HCT116 (cell line): ENCODE measurements around the gene LRP2. TPM values are rescaled to one million over a fixed set of nuclear protein-coding genes. Genes with fewer than 3 reads are reported as not detected.

Experiments used
- ATAC-seq: fragments of 200-7000 bp; cut with Tn5 transposase; 2 replicates; pipeline ENCODE4 v1.9.1; 2020; ENCODE audit warnings: mild to moderate bottlenecking, moderate library complexity
- BruUV-seq: library from RNA; stranded (reverse); fragments of 400-500 nt; replicated peaks from 2 replicates; lab custom pipeline; 2021; lab: Mats Ljungman, UMichigan
- CTCF ChIA-PET: fragments of 300-600 bp; sonication (Branson Sonifier 250); formaldehyde crosslinking; loops from one replicate; lab custom pipeline; 2021; ENCODE audit warnings: antibody characterized with exemption; lab: Charles Lee
- POLR2A ChIA-PET: fragments of 300-600, 350-600 bp; sonication (Branson Sonifier 250); formaldehyde crosslinking; loops from one replicate; lab custom pipeline; 2021; ENCODE audit warnings: antibody characterized with exemption; lab: Charles Lee
- RAD21 ChIA-PET, 2 experiments: fragments of 300-600 bp; sonication (Branson Sonifier 250); formaldehyde crosslinking; loops; one replicate each; lab custom pipeline; 2023; ENCODE audit warnings: low total read pairs in 2 of 2; ENCODE audit not compliant: uncharacterized antibody in 2 of 2, unreplicated experiment in 2 of 2, low non-redundant PET in 1 of 2; lab: Charles Lee
- DNase-seq: peaks from one replicate; pipeline ENCODE4 v3.0.0-alpha.2; 2010; ENCODE audit warnings: low read depth, low spot score
- H2AFZ ChIP-seq: fragments of 200-600 bp; shearing (Covaris generic), sonication (generic); 2 replicates; pipeline ENCODE4 v1.6.1; 2017; ENCODE audit warnings: low read depth, mixed run types, mixed read lengths, antibody characterized with exemption, low read length; ENCODE audit not compliant: poor library complexity, severe bottlenecking
- H3K27ac ChIP-seq: 2 replicates; pipeline ENCODE4 v1.5.1; 2012; ENCODE audit warnings: low read depth, low read length
- H3K27me3 ChIP-seq: fragments of 200-600 bp; sonication (generic); 2 replicates; pipeline ENCODE4 v1.6.1; 2016; ENCODE audit warnings: mixed run types, low read length, mixed read lengths; ENCODE audit not compliant: insufficient read depth
- H3K36me3 ChIP-seq, 2 experiments: fragments of 200-500 bp in 1 of 2; fragments of 200-600 bp in 1 of 2; sonication (Bioruptor generic) in 1 of 2; sonication (generic) in 1 of 2; 2 replicates each; pipeline versions ENCODE4 v1.5.1 to v1.6.1; 2014 to 2016; ENCODE audit warnings: low read length in 2 of 2, inconsistent platforms in 1 of 2, mixed read lengths in 1 of 2, mixed run types in 1 of 2; ENCODE audit not compliant: insufficient read depth in 2 of 2, control insufficient read depth in 1 of 2
- H3K4me1 ChIP-seq, 2 experiments: fragments of 200-600 bp in 1 of 2; sonication (generic) in 1 of 2; 2 replicates each; pipeline versions ENCODE4 v1.5.1 to v1.6.1; 2012 to 2017; ENCODE audit warnings: low read length in 2 of 2, inconsistent platforms in 1 of 2, mild to moderate bottlenecking in 1 of 2, mixed read lengths in 1 of 2, mixed run types in 1 of 2, moderate library complexity in 1 of 2; ENCODE audit not compliant: insufficient read depth in 2 of 2, control insufficient read depth in 1 of 2
- H3K4me2 ChIP-seq: fragments of 200-600 bp; sonication (generic); 2 replicates; pipeline ENCODE4 v1.6.1; 2017; ENCODE audit warnings: mixed run types, low read length, mixed read lengths
- H3K4me3 ChIP-seq, 2 experiments: fragments of 200-600 bp in 1 of 2; sonication (generic) in 1 of 2; replicated peaks in 1 of 2; 2 replicates each; pipeline ENCODE4 v1.5.1; 2011 to 2016; ENCODE audit warnings: low read length in 2 of 2, control low read depth in 1 of 2, low read depth in 1 of 2, mild to moderate bottlenecking in 1 of 2, mixed read lengths in 1 of 2, mixed run types in 1 of 2
- H3K79me2 ChIP-seq: fragments of 200-600 bp; sonication (generic); 2 replicates; pipeline ENCODE4 v1.6.1; 2017; ENCODE audit warnings: mild to moderate bottlenecking, mixed run types, low read length, moderate library complexity, mixed read lengths; ENCODE audit not compliant: insufficient read depth
- H3K9ac ChIP-seq: fragments of 200-600 bp; sonication (generic); 2 replicates; pipeline ENCODE4 v1.6.1; 2016; ENCODE audit warnings: low read length, mixed read lengths
- H3K9me2 ChIP-seq: fragments of 200-600 bp; sonication (generic), shearing (Covaris generic); 2 replicates; pipeline ENCODE4 v1.6.1; 2017; ENCODE audit warnings: mixed run types, mild to moderate bottlenecking, moderate library complexity; ENCODE audit not compliant: insufficient read depth
- H3K9me3 ChIP-seq, 2 experiments: fragments of 200-500 bp in 1 of 2; fragments of 200-600 bp in 1 of 2; sonication (Bioruptor generic) in 1 of 2; sonication (generic) in 1 of 2; 2 replicates each; pipeline ENCODE4 v1.6.1; 2014 to 2017; ENCODE audit warnings: low read length in 2 of 2, mixed read lengths in 2 of 2, inconsistent platforms in 1 of 2, low read depth in 1 of 2, mild to moderate bottlenecking in 1 of 2, mixed run types in 1 of 2, moderate library complexity in 1 of 2; ENCODE audit not compliant: control insufficient read depth in 1 of 2, insufficient read depth in 1 of 2
- H4K20me1 ChIP-seq: fragments of 200-600 bp; sonication (generic), shearing (Covaris generic); 2 replicates; pipeline ENCODE4 v1.6.1; 2017; ENCODE audit warnings: mixed run types, mild to moderate bottlenecking, moderate library complexity; ENCODE audit not compliant: insufficient read depth
- CBX3 ChIP-seq: IDR thresholded peaks from 2 replicates; pipeline ENCODE4 v1.6.1; 2012; ENCODE audit warnings: low read depth
- ELF1 ChIP-seq: IDR thresholded peaks from 2 replicates; pipeline ENCODE4 v1.6.1; 2012; ENCODE audit warnings: low read depth, borderline replicate concordance
- EZH2 ChIP-seq: fragments of 200-600 bp; sonication (generic); IDR thresholded peaks from 2 replicates; pipeline ENCODE4 v1.6.1; 2017; ENCODE audit warnings: antibody characterized with exemption, mixed run types
- EZH2phosphoT487 ChIP-seq: fragments of 200-600 bp; IDR thresholded peaks from 2 replicates; pipeline ENCODE4 v1.6.1; 2018; ENCODE audit warnings: antibody characterized with exemption, borderline replicate concordance
- FOSL1 ChIP-seq: IDR thresholded peaks from 2 replicates; pipeline ENCODE4 v1.6.1; 2012; ENCODE audit warnings: low read depth
- POLR2AphosphoS5 ChIP-seq: IDR thresholded peaks from 2 replicates; pipeline ENCODE4 v1.6.1; 2011; ENCODE audit warnings: mild to moderate bottlenecking, low read depth, low read length, moderate library complexity
- RAD21 ChIP-seq: IDR thresholded peaks from 2 replicates; pipeline ENCODE4 v1.6.1; 2012; ENCODE audit warnings: low read depth, mild to moderate bottlenecking
- SIN3A ChIP-seq: IDR thresholded peaks from 2 replicates; pipeline ENCODE4 v1.6.1; 2012; ENCODE audit warnings: low read depth
- SP1 ChIP-seq: IDR thresholded peaks from 2 replicates; pipeline ENCODE4 v1.6.1; 2012; ENCODE audit warnings: low read depth
- SRF ChIP-seq: IDR thresholded peaks from 2 replicates; pipeline ENCODE4 v1.6.1; 2012; ENCODE audit warnings: low read depth
- TCF7L2 ChIP-seq: IDR thresholded peaks from 2 replicates; pipeline ENCODE4 v1.7.0; 2011; ENCODE audit warnings: borderline replicate concordance, inconsistent platforms; ENCODE audit not compliant: insufficient read depth, insufficient read length; ENCODE audit errors: extremely low read depth
- YY1 ChIP-seq: IDR thresholded peaks from 2 replicates; pipeline ENCODE4 v1.6.1; 2011; ENCODE audit warnings: low read length, low read depth, moderate library complexity, mild to moderate bottlenecking; ENCODE audit not compliant: insufficient replicate concordance; ENCODE audit errors: extremely low read depth
- ZFX ChIP-seq: fragments of 450-650 bp; IDR thresholded peaks from 2 replicates; pipeline ENCODE4 v1.6.1; 2017
- ZNF274 ChIP-seq: fragments of 200-500 bp; sonication (Bioruptor generic); IDR thresholded peaks from 2 replicates; pipeline ENCODE4 v1.6.1; 2014; ENCODE audit warnings: mild to moderate bottlenecking, low read depth, low read length, inconsistent platforms
- intact Hi-C: fragments of 100-400 bp; cut with micrococcal nuclease; formaldehyde crosslinking; loops from 2 replicates; pipeline ENCODE4 v1.10.0; 2022
- total RNA-seq: library from RNA; stranded (reverse); gene quantifications from one replicate; pipeline ENCODE4 v1.2.1, GENCODE V29; 2021; ENCODE audit not compliant: unreplicated experiment
- TF ChIP-seq, protein P1 (sequence below): IDR thresholded peaks from 2 replicates; pipeline ENCODE4 v1.6.1; 2012
- TF ChIP-seq, protein P2 (sequence below), 3 experiments: fragments of 200-600 bp in 1 of 3; sonication (generic) in 1 of 3; IDR thresholded peaks in 2 of 3; conservative IDR thresholded peaks in 1 of 3; 2 replicates each; pipeline ENCODE4 v1.5.1; 2012 to 2017; ENCODE audit warnings: low read depth in 2 of 3, low read length in 2 of 3, antibody characterized with exemption in 1 of 3, borderline replicate concordance in 1 of 3, control low read depth in 1 of 3, mild to moderate bottlenecking in 1 of 3, mixed read lengths in 1 of 3, mixed run types in 1 of 3, moderate library complexity in 1 of 3; ENCODE audit not compliant: insufficient read depth in 1 of 3
- TF ChIP-seq, protein P3 (sequence below): IDR thresholded peaks from 2 replicates; pipeline ENCODE4 v1.6.1; 2012; ENCODE audit warnings: low read depth

Gene LRP2
- total RNA-seq, 1 experiment from 2014 or later, result 0.20 TPM

- no peaks in the 10 kb centered on the region for H3K9me3 ChIP-seq
- CTCF ChIA-PET, result no interaction called here
- BruUV-seq, result no TSS peak
- H3K9me2 ChIP-seq, result no peaks in the 10 kb centered on the region
- RAD21 ChIA-PET, result no interaction called here
- no peak overlapping the region for H3K4me3 ChIP-seq
- ATAC-seq (no peak), DNase-seq (no peak)
- H3K4me2 ChIP-seq, result no peak overlapping the region
- no peaks in the 10 kb centered on the region for H4K20me1 ChIP-seq
- H3K36me3 ChIP-seq, result no peaks in the 10 kb centered on the region
- POLR2A ChIA-PET, result no interaction called here
- no peak overlapping the region for H2AFZ ChIP-seq
- no peaks in the 10 kb centered on the region for H3K4me1 ChIP-seq
- H3K27ac ChIP-seq, result no peak overlapping the region
- no peaks in the 10 kb centered on the region for H3K79me2 ChIP-seq
- intact Hi-C loops, result no loop called here
- H3K27me3 ChIP-seq, result peaks cover 6% of the 10 kb centered on the region; the same call in 1 of the 2 replicates
- TF ChIP-seq CBX3 (no peak), YY1 (no peak), FOSL1 (no peak), SIN3A (no peak), EZH2phosphoT487 (no peak), ELF1 (no peak), POLR2AphosphoS5 (no peak), ZNF274 (no peak), TCF7L2 (no peak)
- TF ChIP-seq, protein P1, sequence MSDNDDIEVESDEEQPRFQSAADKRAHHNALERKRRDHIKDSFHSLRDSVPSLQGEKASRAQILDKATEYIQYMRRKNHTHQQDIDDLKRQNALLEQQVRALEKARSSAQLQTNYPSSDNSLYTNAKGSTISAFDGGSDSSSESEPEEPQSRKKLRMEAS, result no peak
- H3K9ac ChIP-seq, result no peak overlapping the region
These were observed 176.6 kb downstream of the LRP2 start for GRCh38 chr2:169185711-169186110.

DNA sequence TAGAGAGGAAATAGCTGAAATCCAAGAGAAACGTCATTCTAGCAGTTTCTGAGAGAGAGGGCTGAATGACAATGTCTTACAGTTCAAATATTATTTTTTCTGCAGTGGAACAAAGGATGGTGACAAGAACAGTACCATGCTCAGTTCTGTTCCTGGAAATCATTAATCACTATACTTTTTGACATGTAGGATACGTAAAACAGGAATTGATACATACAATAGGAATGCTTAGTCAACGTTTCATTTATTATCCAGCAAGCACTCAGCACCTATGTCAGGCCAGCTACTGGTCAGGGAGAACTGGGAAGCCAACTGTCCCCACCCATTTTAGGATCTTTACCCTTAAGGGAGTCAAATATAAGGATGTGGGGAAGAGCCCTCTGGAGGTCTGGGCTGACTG, 178.3 kb downstream of the LRP2 start:
- no peak overlapping the region for H3K9ac ChIP-seq
- no TSS peak for BruUV-seq
- CTCF ChIA-PET, result no interaction called here
- no peaks in the 10 kb centered on the region for H3K79me2 ChIP-seq
- peaks cover 6% of the 10 kb centered on the region; the same call in 1 of the 2 replicates for H3K27me3 ChIP-seq
- H3K36me3 ChIP-seq, result no peaks in the 10 kb centered on the region
- ATAC-seq, result no peak
- TF ChIP-seq ZFX (no peak), ZNF274 (no peak), YY1 (no peak), FOSL1 (no peak), RAD21 (no peak), ELF1 (no peak), SRF (no peak), SP1 (no peak), EZH2 (no peak)
- TF ChIP-seq, protein P2, sequence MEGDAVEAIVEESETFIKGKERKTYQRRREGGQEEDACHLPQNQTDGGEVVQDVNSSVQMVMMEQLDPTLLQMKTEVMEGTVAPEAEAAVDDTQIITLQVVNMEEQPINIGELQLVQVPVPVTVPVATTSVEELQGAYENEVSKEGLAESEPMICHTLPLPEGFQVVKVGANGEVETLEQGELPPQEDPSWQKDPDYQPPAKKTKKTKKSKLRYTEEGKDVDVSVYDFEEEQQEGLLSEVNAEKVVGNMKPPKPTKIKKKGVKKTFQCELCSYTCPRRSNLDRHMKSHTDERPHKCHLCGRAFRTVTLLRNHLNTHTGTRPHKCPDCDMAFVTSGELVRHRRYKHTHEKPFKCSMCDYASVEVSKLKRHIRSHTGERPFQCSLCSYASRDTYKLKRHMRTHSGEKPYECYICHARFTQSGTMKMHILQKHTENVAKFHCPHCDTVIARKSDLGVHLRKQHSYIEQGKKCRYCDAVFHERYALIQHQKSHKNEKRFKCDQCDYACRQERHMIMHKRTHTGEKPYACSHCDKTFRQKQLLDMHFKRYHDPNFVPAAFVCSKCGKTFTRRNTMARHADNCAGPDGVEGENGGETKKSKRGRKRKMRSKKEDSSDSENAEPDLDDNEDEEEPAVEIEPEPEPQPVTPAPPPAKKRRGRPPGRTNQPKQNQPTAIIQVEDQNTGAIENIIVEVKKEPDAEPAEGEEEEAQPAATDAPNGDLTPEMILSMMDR (IDR thresholded peaks at IDR 0.05 in 2 of 3, conservative IDR thresholded peaks at IDR 0.05 in 1 of 3; ENCODE audit: borderline replicate concordance in 1 of 3, insufficient read depth in 1 of 3, low read depth in 2 of 3, low read length in 2 of 3), result no peak
- TF ChIP-seq, protein P3, sequence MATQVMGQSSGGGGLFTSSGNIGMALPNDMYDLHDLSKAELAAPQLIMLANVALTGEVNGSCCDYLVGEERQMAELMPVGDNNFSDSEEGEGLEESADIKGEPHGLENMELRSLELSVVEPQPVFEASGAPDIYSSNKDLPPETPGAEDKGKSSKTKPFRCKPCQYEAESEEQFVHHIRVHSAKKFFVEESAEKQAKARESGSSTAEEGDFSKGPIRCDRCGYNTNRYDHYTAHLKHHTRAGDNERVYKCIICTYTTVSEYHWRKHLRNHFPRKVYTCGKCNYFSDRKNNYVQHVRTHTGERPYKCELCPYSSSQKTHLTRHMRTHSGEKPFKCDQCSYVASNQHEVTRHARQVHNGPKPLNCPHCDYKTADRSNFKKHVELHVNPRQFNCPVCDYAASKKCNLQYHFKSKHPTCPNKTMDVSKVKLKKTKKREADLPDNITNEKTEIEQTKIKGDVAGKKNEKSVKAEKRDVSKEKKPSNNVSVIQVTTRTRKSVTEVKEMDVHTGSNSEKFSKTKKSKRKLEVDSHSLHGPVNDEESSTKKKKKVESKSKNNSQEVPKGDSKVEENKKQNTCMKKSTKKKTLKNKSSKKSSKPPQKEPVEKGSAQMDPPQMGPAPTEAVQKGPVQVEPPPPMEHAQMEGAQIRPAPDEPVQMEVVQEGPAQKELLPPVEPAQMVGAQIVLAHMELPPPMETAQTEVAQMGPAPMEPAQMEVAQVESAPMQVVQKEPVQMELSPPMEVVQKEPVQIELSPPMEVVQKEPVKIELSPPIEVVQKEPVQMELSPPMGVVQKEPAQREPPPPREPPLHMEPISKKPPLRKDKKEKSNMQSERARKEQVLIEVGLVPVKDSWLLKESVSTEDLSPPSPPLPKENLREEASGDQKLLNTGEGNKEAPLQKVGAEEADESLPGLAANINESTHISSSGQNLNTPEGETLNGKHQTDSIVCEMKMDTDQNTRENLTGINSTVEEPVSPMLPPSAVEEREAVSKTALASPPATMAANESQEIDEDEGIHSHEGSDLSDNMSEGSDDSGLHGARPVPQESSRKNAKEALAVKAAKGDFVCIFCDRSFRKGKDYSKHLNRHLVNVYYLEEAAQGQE, result no peak
- intact Hi-C loops, result no loop called here
- H3K9me3 ChIP-seq, result no peaks in the 10 kb centered on the region
- H3K4me2 ChIP-seq, result no peak overlapping the region
- no peaks in the 10 kb centered on the region for H3K4me1 ChIP-seq
- no peak for DNase-seq
- POLR2A ChIA-PET, result no interaction called here
- H2AFZ ChIP-seq, result no peak overlapping the region
- RAD21 ChIA-PET, result no interaction called here
- no peaks in the 10 kb centered on the region for H4K20me1 ChIP-seq
- no peak overlapping the region for H3K4me3 ChIP-seq
- H3K9me2 ChIP-seq, result no peaks in the 10 kb centered on the region
- H3K27ac ChIP-seq, result no peak overlapping the region
